Middle frontal gyrus (tissue), 1 donor: ENCODE data around the gene GUCY2D.
"Not testable (repeated sequence)": the region's sequence is repeated elsewhere in the genome, so short reads cannot be mapped to it uniquely, and the experiment has no call there.

ENCODE experiments used
- DNase-seq: peaks from one replicate; pipeline ENCODE4 v3.0.0-alpha.2; 2015; ENCODE audit warnings: low spot score; ENCODE audit errors: extremely low spot score

GUCY2D gene

GRCh38 chr17:8001976-8002720 is at the start of gene GUCY2D:
TSS of gene GUCY2D (plus strand) at chr17:8002615. CDS start at chr17:8003048, 433 bp downstream.
- no peak for DNase-seq

GRCh38 chr17:7953266-7953665 is 49.1 kb upstream of the GUCY2D start:
- DNase-seq, result not testable (repeated sequence)

GRCh38 chr17:7955414-7956227 is 46.8 kb upstream of the GUCY2D start:
- DNase-seq, result no peak

GRCh38 chr17:7956228-7956965 is 46.0 kb upstream of the GUCY2D start:
- DNase-seq, result no peak

DNA sequence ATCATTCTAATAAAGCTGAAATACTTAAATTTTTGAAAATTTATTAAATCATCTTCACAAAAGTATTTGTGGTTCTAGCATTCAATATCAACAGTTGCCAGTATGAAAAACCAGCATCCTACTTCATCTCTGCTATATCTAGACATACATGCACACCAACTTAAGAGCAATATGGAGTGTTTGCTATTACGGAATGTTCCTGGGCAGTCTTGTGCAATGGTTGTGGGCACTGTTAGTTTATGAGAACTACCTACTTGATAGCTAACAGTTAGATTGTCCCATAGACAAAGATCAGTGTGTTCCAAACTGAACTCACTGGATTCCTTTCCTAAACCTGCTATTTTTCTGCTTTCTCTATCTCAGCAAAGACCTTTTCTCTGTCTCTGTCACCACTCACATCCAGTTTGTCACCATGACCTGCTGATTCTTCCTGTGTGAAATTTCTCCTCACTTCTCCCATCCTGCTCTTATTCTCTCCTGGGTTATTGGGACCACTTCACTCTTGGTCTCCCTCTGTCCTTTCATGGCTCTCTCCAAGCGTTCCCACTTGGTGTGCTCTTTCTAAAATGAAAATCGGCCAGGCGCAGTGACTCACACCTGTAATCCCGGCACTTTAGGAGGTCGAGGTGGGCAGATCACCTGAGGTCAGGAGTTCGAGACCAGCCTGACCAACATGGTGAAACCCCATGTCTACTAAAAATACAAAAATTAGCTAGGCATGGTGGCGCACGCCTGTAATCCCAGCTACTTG is 42.7 kb upstream of the GUCY2D start:
- DNase-seq, result no peak

DNA sequence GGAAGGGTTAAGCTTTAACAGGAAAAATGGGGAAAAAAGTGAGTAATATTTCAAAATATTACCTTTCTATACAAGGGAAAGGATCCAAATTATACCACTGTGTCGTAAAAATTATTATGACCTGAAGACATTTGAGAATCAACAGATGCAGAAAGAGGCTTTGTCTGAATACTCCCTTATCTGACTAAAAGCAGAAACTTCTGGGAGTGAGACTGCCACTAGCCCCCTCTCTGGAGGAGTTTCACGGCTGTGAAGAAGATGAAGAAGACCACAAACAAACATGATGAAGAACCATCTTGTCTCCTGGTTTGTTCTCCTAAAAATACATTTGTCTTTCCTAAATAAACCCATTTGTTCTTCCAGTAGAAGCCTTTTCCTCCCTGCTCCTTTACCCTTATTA is 41.0 kb upstream of the GUCY2D start:
- DNase-seq, result no peak

DNA sequence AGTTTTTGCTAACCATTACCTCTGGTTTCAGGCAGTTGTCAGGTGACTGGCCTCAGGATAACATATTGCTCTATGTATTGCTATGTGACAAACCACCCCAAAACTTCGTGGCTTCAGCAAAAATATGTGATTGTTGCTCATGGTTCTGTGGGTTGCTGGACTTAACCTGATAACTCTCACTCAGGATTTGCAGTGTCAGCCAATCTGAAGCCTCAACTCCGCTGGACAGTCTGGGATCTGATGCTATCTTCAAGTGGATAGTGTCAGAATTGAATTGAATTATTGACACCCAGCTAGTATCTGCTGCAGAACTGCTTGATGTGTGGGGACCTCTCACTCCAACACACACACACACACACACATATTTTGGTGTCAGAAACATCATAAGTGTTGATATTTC is 34.7 kb upstream of the GUCY2D start:
- DNase-seq, result no peak

DNA sequence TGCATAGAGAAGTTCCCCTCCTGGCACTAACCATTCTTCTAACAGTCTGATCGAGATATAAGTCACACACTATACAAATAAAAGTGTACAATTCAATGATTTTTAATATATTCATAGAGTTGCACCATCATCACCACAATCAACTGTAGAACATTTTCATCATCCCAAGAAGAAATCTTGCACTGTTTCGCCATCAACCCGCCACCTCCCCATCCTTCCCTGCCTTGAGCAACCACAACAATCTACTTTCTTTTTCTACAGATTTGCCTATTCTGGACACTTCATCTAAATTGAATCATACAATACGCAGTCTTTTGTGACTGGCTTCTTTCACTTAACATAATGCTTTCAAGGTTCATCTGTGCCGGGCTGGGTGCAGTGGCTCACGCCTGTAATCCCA is 33.0 kb upstream of the GUCY2D start:
- no peak for DNase-seq

GRCh38 chr17:7971651-7972050 is 30.8 kb upstream of the GUCY2D start:
- no peak for DNase-seq

GRCh38 chr17:7972131-7972785 is 30.2 kb upstream of the GUCY2D start:
- no peak for DNase-seq

- DNase-seq, result no peak
These were observed 27.7 kb upstream of the GUCY2D start for GRCh38 chr17:7974638-7975131.

DNA sequence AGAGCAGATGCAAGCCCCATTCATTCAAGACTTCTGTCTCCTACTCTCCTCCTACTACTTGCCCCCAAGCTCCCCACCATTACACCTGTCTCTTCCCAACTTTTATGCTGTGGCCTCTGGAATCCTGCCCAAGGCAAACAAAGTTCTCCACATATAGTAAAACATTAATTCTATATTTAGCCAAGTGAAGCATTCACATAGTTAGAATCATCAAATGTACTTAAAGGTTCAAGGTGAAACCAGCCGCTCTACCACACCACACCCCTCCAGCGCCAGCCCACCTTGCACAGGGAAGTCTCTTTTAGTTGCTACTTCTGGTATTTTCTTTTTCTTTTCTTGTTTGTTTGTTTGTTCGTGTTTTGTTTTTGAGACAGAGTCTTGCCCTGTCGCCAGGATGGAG is 25.4 kb upstream of the GUCY2D start:
- DNase-seq, result no peak

DNA sequence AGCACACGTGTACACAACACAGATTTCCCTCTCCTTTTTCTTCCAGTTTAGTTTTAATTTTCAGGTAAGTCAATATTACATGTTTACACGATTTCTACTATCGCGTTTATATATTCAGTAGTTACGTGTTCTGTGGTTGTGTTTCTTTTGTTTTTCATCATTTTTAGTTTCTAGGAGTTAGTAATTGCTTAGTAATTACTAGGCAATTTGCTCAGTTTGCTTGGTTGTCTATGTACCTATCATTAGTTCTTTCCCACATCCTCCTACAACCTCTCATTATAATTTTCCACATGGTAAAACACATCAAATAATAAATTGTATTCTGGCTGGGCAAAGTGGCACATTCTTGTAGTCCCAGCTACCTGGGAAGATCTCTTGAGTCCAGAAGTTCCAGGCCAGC is 24.6 kb upstream of the GUCY2D start:
- no peak for DNase-seq

- DNase-seq, result no peak
These were observed 20.2 kb upstream of the GUCY2D start for GRCh38 chr17:7982173-7982572.

DNA sequence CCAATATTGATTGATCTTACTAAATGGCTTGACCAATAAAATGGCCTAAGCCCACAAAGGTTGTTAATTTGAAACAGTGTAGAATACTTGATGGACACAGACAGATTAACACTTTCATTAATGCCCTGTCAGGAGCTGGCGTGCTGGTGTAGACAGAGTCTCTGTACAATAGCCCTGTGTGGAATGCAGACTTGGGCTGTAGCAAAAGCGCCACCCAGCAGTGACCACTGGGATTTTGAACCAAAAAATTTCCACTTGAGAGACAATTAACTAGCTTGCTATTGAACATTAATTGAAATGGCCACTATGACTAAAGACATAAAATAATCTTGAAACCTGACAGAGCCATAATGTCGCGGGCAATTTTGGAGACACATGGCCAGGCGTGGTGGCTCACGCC is 19.7 kb upstream of the GUCY2D start:
- DNase-seq, result no peak

- no peak for DNase-seq
These were observed 17.5 kb upstream of the GUCY2D start for GRCh38 chr17:7984904-7985303.

- DNase-seq, result peak; percentile 20
These were observed 15.1 kb upstream of the GUCY2D start for GRCh38 chr17:7987112-7987893.

- DNase-seq, result peak; percentile 86
These were observed 13.7 kb upstream of the GUCY2D start for GRCh38 chr17:7988750-7989178.

GRCh38 chr17:7989781-7990655 is 12.4 kb upstream of the GUCY2D start:
- DNase-seq, result peak; percentile 62
